ACC112 (cell line): Measurements from ENCODE around the gene UMAD1.

Experiments used
- H2AFZ ChIP-seq: fragments of 200-600 bp; sonication (generic); one replicate; pipeline ENCODE4 v1.6.0; 2017; ENCODE audit warnings: antibody characterized with exemption, low read length; ENCODE audit not compliant: unreplicated experiment
- H3K27ac ChIP-seq: fragments of 200-600 bp; sonication (generic); 2 replicates; pipeline ENCODE4 v1.5.1; 2014; ENCODE audit warnings: low read depth, mild to moderate bottlenecking, antibody characterized with exemption, low read length, moderate library complexity
- H3K27me3 ChIP-seq: fragments of 200-600 bp; sonication (generic); 2 replicates; pipeline ENCODE4 v1.6.1; 2014; ENCODE audit warnings: mild to moderate bottlenecking, antibody characterized with exemption, low read length, moderate library complexity, mixed read lengths; ENCODE audit not compliant: insufficient read depth
- H3K36me3 ChIP-seq: fragments of 200-600 bp; sonication (generic); 2 replicates; pipeline ENCODE4 v1.6.1; 2016; ENCODE audit warnings: mild to moderate bottlenecking, antibody characterized with exemption, low read length, moderate library complexity, mixed read lengths; ENCODE audit not compliant: insufficient read depth
- H3K4me1 ChIP-seq: fragments of 200-600 bp; sonication (generic); one replicate; pipeline ENCODE4 v1.6.1; 2016; ENCODE audit warnings: low read length, mixed read lengths; ENCODE audit not compliant: insufficient read depth, unreplicated experiment, control insufficient read depth
- H3K4me3 ChIP-seq: fragments of 200-600 bp; sonication (generic); 2 replicates; pipeline ENCODE4 v1.5.1; 2014; ENCODE audit warnings: mild to moderate bottlenecking, low read depth, low read length
- H3K79me2 ChIP-seq: fragments of 200-600 bp; sonication (generic); one replicate; pipeline ENCODE4 v1.6.0; 2016; ENCODE audit warnings: low read length; ENCODE audit not compliant: control insufficient read depth, unreplicated experiment, insufficient read depth

UMAD1 gene

GRCh38 chr7:7830122-7830878 is 189.7 kb downstream of the UMAD1 start:
- Histone ChIP-seq H3K4me3 (no peak overlapping the region), H3K27ac (no peak overlapping the region), H3K79me2 (no peaks in the 10 kb centered on the region), H3K4me1 (no peaks in the 10 kb centered on the region), H3K36me3 (no peaks in the 10 kb centered on the region), H2AFZ (no peak overlapping the region), H3K27me3 (no peaks in the 10 kb centered on the region)

- H2AFZ ChIP-seq: no peak overlapping the region
- H3K27me3 ChIP-seq: no peaks in the 10 kb centered on the region
- H3K79me2 ChIP-seq: no peaks in the 10 kb centered on the region
- H3K4me1 ChIP-seq: no peaks in the 10 kb centered on the region
- no peak overlapping the region for H3K4me3 ChIP-seq
- H3K27ac ChIP-seq: no peak overlapping the region
- H3K36me3 ChIP-seq: no peaks in the 10 kb centered on the region
Measured at GRCh38 chr7:7832518-7832917, 192.0 kb downstream of the UMAD1 start.

GRCh38 chr7:7834761-7835160 is 194.2 kb downstream of the UMAD1 start:
- Histone ChIP-seq H2AFZ (no peak overlapping the region), H3K27ac (no peak overlapping the region), H3K4me1 (no peaks in the 10 kb centered on the region), H3K79me2 (no peaks in the 10 kb centered on the region), H3K27me3 (no peaks in the 10 kb centered on the region), H3K36me3 (no peaks in the 10 kb centered on the region), H3K4me3 (no peak overlapping the region)

- no peaks in the 10 kb centered on the region for H3K79me2 ChIP-seq
- H3K36me3 ChIP-seq: no peaks in the 10 kb centered on the region
- no peak overlapping the region for H3K27ac ChIP-seq
- no peak overlapping the region for H2AFZ ChIP-seq
- H3K4me1 ChIP-seq: no peaks in the 10 kb centered on the region
- no peaks in the 10 kb centered on the region for H3K27me3 ChIP-seq
- H3K4me3 ChIP-seq: no peak overlapping the region
Measured at GRCh38 chr7:7841027-7841426, 200.5 kb downstream of the UMAD1 start.

- no peak overlapping the region for H2AFZ ChIP-seq
- H3K4me3 ChIP-seq: no peak overlapping the region
- no peaks in the 10 kb centered on the region for H3K36me3 ChIP-seq
- H3K79me2 ChIP-seq: no peaks in the 10 kb centered on the region
- no peaks in the 10 kb centered on the region for H3K4me1 ChIP-seq
- H3K27ac ChIP-seq: no peak overlapping the region
- H3K27me3 ChIP-seq: no peaks in the 10 kb centered on the region
Measured at GRCh38 chr7:7843240-7843639, 202.7 kb downstream of the UMAD1 start.

GRCh38 chr7:7843972-7844371 is 203.4 kb downstream of the UMAD1 start:
- Histone ChIP-seq H2AFZ (no peak overlapping the region), H3K27me3 (no peaks in the 10 kb centered on the region), H3K79me2 (no peaks in the 10 kb centered on the region), H3K36me3 (no peaks in the 10 kb centered on the region), H3K4me3 (no peak overlapping the region), H3K27ac (no peak overlapping the region), H3K4me1 (no peaks in the 10 kb centered on the region)

- Histone ChIP-seq H3K27me3 (no peaks in the 10 kb centered on the region), H2AFZ (no peak overlapping the region), H3K36me3 (no peaks in the 10 kb centered on the region), H3K27ac (no peak overlapping the region), H3K79me2 (no peaks in the 10 kb centered on the region), H3K4me1 (no peaks in the 10 kb centered on the region), H3K4me3 (no peak overlapping the region)
Measured at GRCh38 chr7:7848246-7848645, 207.7 kb downstream of the UMAD1 start.

GRCh38 chr7:7848892-7849291 is 208.3 kb downstream of the UMAD1 start:
- Histone ChIP-seq H3K27ac (no peak overlapping the region), H3K4me3 (no peak overlapping the region)

GRCh38 chr7:7850150-7850549 is 209.6 kb downstream of the UMAD1 start:
- Histone ChIP-seq H3K36me3 (no peaks in the 10 kb centered on the region), H3K79me2 (no peaks in the 10 kb centered on the region), H3K27ac (no peak overlapping the region), H3K4me1 (no peaks in the 10 kb centered on the region), H2AFZ (no peak overlapping the region), H3K4me3 (no peak overlapping the region), H3K27me3 (no peaks in the 10 kb centered on the region)

More at GRCh38 chr7:7848892-7849291, 208.3 kb downstream of the UMAD1 start:
- Histone ChIP-seq H3K4me1 (no peaks in the 10 kb centered on the region), H3K36me3 (no peaks in the 10 kb centered on the region), H2AFZ (no peak overlapping the region), H3K79me2 (no peaks in the 10 kb centered on the region), H3K27me3 (no peaks in the 10 kb centered on the region)

- Histone ChIP-seq H3K4me1 (no peaks in the 10 kb centered on the region), H3K36me3 (no peaks in the 10 kb centered on the region)
Measured at GRCh38 chr7:7851381-7851780, 210.8 kb downstream of the UMAD1 start.

GRCh38 chr7:7851991-7852390 is 211.4 kb downstream of the UMAD1 start:
- Histone ChIP-seq H3K79me2 (no peaks in the 10 kb centered on the region), H3K27ac (no peak overlapping the region), H3K36me3 (no peaks in the 10 kb centered on the region), H3K27me3 (no peaks in the 10 kb centered on the region), H2AFZ (no peak overlapping the region), H3K4me3 (no peak overlapping the region), H3K4me1 (no peaks in the 10 kb centered on the region)

More at GRCh38 chr7:7851381-7851780, 210.8 kb downstream of the UMAD1 start:
- no peaks in the 10 kb centered on the region for H3K79me2 ChIP-seq
- H3K27me3 ChIP-seq: no peaks in the 10 kb centered on the region
- no peak overlapping the region for H3K27ac ChIP-seq
- H2AFZ ChIP-seq: no peak overlapping the region
- no peak overlapping the region for H3K4me3 ChIP-seq
